Measurements from ENCODE around the gene NSRP1. TPM values are rescaled to one million over a fixed set of nuclear protein-coding genes. Genes with fewer than 3 reads are reported as not detected.
"Not testable (repeated sequence)": the region's sequence is repeated elsewhere in the genome, so short reads cannot be mapped to it uniquely, and the experiment has no call there.

The NSRP1 gene
- 10 to 100 TPM; 26.1 to 29.7 TPM for total RNA-seq

- peaks cover 29% of the 10 kb centered on the region for H3K36me3 Mint-ChIP-seq
- peak; percentile 94 for DNase-seq
- peaks cover 48% of the 10 kb centered on the region for H3K4me1 Mint-ChIP-seq
- no peaks in the 10 kb centered on the region for H3K9me3 Mint-ChIP-seq
- H3K4me3 Mint-ChIP-seq: peak within 1 kb of the TSS; percentile 95
- peak within 1 kb of the TSS; percentile 98 for H3K27ac Mint-ChIP-seq
- no peaks in the 10 kb centered on the region for H3K27me3 Mint-ChIP-seq
These were observed at the start of gene NSRP1 for GRCh38 chr17:30116661-30117551. TSS of gene NSRP1 (plus strand) at chr17:30116816. CDS start at chr17:30116844, 28 bp downstream.

DNA sequence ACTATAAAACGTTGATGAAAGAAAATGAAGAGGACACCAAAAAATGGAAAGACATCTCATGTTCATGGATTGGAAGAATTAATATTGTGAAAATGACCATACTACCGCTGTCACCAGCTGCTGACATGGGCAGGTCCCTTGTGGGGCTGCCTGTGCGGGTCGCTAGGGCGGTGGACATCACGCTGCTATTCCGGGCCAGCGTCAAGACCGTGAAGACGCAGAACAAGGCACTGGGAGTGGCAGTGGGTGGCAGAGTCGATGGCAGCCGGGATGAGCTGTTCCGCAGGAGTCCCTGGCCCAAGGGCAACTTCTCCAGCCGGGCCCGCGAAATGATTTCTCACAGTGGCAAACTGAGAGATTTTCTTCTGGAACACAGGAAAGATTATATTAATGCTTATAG is 48.2 kb upstream of the NSRP1 start:
- Mint-ChIP-seq H3K27me3 (no peaks in the 10 kb centered on the region), H3K4me1 (no peaks in the 10 kb centered on the region), H3K27ac (no peak overlapping the region), H3K4me3 (no peak overlapping the region), H3K9me3 (peaks cover 18% of the 10 kb centered on the region), H3K36me3 (peaks cover 6% of the 10 kb centered on the region)
- no peak for DNase-seq

- H3K36me3 Mint-ChIP-seq: no peaks in the 10 kb centered on the region
- H3K4me1 Mint-ChIP-seq: no peaks in the 10 kb centered on the region
- H3K4me3 Mint-ChIP-seq: no peak overlapping the region
- H3K27me3 Mint-ChIP-seq: peaks cover 6% of the 10 kb centered on the region
- DNase-seq: no peak
- no peak overlapping the region for H3K27ac Mint-ChIP-seq
- H3K9me3 Mint-ChIP-seq: peaks cover 2% of the 10 kb centered on the region
These were observed 42.4 kb upstream of the NSRP1 start for GRCh38 chr17:30074254-30074653.

DNA sequence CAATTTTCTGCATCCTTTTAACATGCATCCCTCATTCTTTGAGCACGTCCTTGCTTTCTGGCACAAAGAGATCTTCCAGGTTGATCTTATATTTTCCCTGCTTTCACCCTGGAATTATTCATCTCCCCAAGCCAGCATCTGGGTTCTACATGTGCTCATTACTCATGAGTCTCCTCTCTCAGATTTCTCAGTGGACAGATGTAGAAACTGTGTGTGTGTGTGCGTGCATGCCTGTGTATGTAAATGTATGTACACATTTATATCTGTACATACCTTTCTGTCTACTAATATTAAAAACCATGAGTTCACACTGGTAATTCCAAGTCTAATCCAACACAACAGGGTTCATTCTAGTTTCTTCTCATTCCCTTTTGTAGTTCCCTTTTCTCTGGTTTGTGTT is 41.9 kb upstream of the NSRP1 start:
- Mint-ChIP-seq H3K4me3 (no peak overlapping the region), H3K27ac (no peak overlapping the region), H3K36me3 (no peaks in the 10 kb centered on the region), H3K4me1 (no peaks in the 10 kb centered on the region), H3K27me3 (peaks cover 6% of the 10 kb centered on the region), H3K9me3 (peaks cover 2% of the 10 kb centered on the region)
- DNase-seq: no peak

DNA sequence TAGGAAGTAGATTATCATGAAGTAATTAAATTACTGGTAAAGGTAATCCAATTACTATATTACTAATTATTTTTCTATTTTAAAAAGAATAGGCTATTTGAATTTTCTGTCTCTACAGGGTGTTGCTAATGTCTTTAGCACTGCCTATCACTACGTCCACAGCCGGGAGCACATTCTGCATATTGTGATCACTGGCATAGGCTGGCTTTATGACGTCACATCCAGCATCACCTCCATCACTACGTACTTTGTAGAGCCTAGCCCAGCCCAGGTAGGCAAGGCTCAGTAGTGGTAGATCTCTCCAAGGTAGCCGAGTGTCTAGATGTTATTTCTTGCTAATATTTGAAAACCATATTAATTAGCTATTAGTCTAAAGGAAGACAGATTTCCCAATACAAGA is 33.8 kb upstream of the NSRP1 start:
- Mint-ChIP-seq H3K4me3 (no peak overlapping the region), H3K9me3 (no peaks in the 10 kb centered on the region), H3K27me3 (peaks cover under 1% of the 10 kb centered on the region), H3K36me3 (no peaks in the 10 kb centered on the region), H3K4me1 (no peaks in the 10 kb centered on the region), H3K27ac (no peak overlapping the region)
- DNase-seq: no peak

DNA sequence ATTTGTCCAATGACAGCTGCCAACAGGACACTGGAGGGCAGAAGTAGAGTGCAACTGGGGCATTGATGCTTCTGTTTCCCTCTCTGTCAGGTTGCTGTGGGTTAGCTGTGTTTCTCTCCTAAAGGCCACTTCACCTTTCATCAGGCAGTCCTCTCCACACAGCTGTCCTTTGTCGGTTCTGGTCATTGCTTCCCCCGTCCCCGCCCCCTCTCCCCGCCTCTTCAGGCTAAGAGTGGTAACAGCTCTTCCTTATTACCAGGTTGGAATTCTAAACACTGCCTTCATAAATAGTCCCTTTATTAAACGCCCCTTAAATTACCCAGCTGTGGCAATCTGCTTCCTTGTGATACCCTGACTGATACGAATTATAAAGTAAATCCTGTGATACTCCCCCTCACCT is 31.8 kb upstream of the NSRP1 start:
- H3K36me3 Mint-ChIP-seq: no peaks in the 10 kb centered on the region
- no peaks in the 10 kb centered on the region for H3K27me3 Mint-ChIP-seq
- H3K4me3 Mint-ChIP-seq: no peak overlapping the region
- DNase-seq: no peak
- no peaks in the 10 kb centered on the region for H3K9me3 Mint-ChIP-seq
- no peak overlapping the region for H3K27ac Mint-ChIP-seq
- no peaks in the 10 kb centered on the region for H3K4me1 Mint-ChIP-seq

- Mint-ChIP-seq H3K9me3 (no peaks in the 10 kb centered on the region), H3K4me3 (no peak overlapping the region)
These were observed 29.7 kb upstream of the NSRP1 start for GRCh38 chr17:30086896-30087295.

DNA sequence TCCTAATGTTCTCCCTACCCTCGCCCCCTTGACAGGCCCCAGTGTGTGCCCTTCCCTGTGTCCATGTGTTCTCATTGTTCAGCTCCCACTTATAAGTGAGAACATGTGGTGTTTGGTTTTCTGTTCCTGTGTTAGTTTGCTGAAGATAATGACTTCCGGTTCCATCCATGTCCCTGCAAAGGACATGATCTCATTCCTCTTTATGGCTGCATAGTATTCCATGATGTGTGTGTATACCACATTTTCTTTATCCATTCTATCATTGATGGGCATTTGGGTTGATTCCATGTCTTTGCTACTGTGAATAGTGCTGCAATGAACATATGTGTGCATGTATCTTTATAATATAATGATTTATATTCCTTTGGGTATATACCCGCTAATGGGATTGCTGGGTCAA is 29.2 kb upstream of the NSRP1 start:
- not testable (repeated sequence) for H3K9me3 Mint-ChIP-seq, H3K36me3 Mint-ChIP-seq, DNase-seq, H3K4me3 Mint-ChIP-seq, H3K27me3 Mint-ChIP-seq, H3K4me1 Mint-ChIP-seq, H3K27ac Mint-ChIP-seq

More at GRCh38 chr17:30086896-30087295, 29.7 kb upstream of the NSRP1 start:
- DNase-seq: no peak
- Mint-ChIP-seq H3K27ac (no peak overlapping the region), H3K27me3 (no peaks in the 10 kb centered on the region), H3K4me1 (no peaks in the 10 kb centered on the region), H3K36me3 (no peaks in the 10 kb centered on the region)

DNA sequence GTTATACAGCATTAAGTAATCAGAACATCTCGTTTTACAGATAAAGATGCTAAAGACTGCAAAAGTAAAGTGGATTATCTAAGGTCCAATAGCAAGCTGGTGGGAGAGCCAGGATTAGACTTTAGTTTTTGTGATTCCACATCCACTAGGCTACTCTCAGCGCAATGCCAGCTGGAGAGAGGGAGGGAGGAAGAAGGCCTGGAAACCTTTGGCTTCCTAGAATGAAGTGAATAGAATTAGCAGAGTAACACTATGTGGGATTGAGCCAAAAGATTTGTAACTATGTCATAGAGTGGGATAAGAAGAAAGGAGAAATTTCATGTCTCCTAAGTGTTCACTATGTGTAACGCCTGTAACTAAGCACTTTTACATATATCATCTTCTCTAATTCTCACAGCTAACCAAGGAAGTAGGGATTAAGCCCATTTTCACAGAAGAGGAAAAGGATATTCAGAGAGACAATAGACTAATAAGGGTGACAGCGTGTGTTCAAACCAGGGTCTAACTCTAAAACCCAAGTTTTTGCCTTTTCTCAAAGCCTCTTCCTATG is 25.4 kb upstream of the NSRP1 start:
- Mint-ChIP-seq H3K9me3 (no peaks in the 10 kb centered on the region), H3K4me1 (peaks cover 10% of the 10 kb centered on the region), H3K27ac (no peak overlapping the region), H3K27me3 (peaks cover 20% of the 10 kb centered on the region), H3K4me3 (no peak overlapping the region), H3K36me3 (no peaks in the 10 kb centered on the region)
- DNase-seq: no peak

- no peak overlapping the region for H3K27ac Mint-ChIP-seq
These were observed 24.8 kb upstream of the NSRP1 start for GRCh38 chr17:30091771-30092170.

GRCh38 chr17:30092886-30093285 is 23.7 kb upstream of the NSRP1 start:
- peaks cover 10% of the 10 kb centered on the region for H3K4me1 Mint-ChIP-seq
- no peak for DNase-seq
- H3K9me3 Mint-ChIP-seq: no peaks in the 10 kb centered on the region
- no peak overlapping the region for H3K27ac Mint-ChIP-seq
- H3K27me3 Mint-ChIP-seq: peaks cover 20% of the 10 kb centered on the region
- no peaks in the 10 kb centered on the region for H3K36me3 Mint-ChIP-seq
- H3K4me3 Mint-ChIP-seq: no peak overlapping the region

More at GRCh38 chr17:30091771-30092170, 24.8 kb upstream of the NSRP1 start:
- Mint-ChIP-seq H3K4me3 (no peak overlapping the region), H3K9me3 (no peaks in the 10 kb centered on the region), H3K4me1 (peaks cover 10% of the 10 kb centered on the region), H3K27me3 (peaks cover 20% of the 10 kb centered on the region), H3K36me3 (no peaks in the 10 kb centered on the region)
- no peak for DNase-seq

- no peaks in the 10 kb centered on the region for H3K36me3 Mint-ChIP-seq
- peak; percentile 39 for DNase-seq
- no peak overlapping the region for H3K4me3 Mint-ChIP-seq
- no peaks in the 10 kb centered on the region for H3K9me3 Mint-ChIP-seq
- peaks cover 20% of the 10 kb centered on the region for H3K27me3 Mint-ChIP-seq
- no peak overlapping the region for H3K27ac Mint-ChIP-seq
- H3K4me1 Mint-ChIP-seq: peaks cover 10% of the 10 kb centered on the region
These were observed 23.0 kb upstream of the NSRP1 start for GRCh38 chr17:30093463-30094147.

DNA sequence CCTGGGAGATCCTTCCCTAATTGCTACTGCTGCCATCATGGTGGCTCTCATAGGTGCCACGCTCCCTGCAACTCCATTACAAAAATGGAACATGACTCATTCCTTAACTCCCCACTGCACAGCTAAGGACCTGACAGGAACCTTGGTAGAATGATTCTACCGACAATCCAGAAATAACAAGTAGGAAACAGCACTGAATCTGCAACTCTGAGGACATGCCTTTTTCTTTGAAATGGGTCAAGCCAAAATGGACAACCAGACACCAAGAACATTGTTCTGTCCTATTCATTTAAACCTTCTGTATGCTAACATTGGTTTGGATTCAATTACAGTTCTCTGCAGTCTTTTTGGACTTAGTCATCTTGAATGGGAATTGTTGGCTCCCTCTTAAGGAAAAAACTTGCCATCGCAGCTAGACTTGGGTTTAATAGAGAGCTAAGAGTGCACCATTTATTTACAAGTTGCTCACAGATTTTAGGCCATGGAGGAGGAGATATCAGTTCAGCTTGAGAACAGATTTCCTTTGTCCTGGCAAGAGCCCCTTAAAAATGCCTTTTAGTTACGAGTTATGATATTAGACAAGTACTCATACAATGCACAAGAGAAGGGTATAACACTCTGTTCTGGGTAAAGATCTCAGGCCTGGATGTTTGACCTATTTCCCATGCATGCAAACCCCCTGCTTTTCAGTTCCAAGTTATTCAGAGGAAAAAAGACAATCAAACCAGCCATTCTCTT is 20.9 kb upstream of the NSRP1 start:
- Mint-ChIP-seq H3K27ac (no peak overlapping the region), H3K27me3 (peaks cover 20% of the 10 kb centered on the region), H3K4me1 (peaks cover 10% of the 10 kb centered on the region), H3K36me3 (no peaks in the 10 kb centered on the region), H3K9me3 (no peaks in the 10 kb centered on the region), H3K4me3 (no peak overlapping the region)
- DNase-seq: no peak

GRCh38 chr17:30101686-30102390 is 14.8 kb upstream of the NSRP1 start:
- Mint-ChIP-seq H3K27me3 (peaks cover 12% of the 10 kb centered on the region), H3K4me3 (no peak overlapping the region), H3K4me1 (peaks cover 6% of the 10 kb centered on the region), H3K27ac (no peak overlapping the region), H3K9me3 (no peaks in the 10 kb centered on the region), H3K36me3 (no peaks in the 10 kb centered on the region)
- DNase-seq: no peak

Data from activated naive CD8-positive, alpha-beta T cell treated with anti-CD3 and anti-CD28 coated beads for 36 hours (primary cell).